ENCODE results near the gene NRGN. TPM values are rescaled to one million over a fixed set of nuclear protein-coding genes. Genes with fewer than 3 reads are reported as not detected.

The NRGN gene
- total and polyA plus RNA-seq, 2 of the 8 experiments (the other 6 are each of a cell fraction or from before 2014, with no cell fraction given) = 0.60 to 1.0 TPM

DNA sequence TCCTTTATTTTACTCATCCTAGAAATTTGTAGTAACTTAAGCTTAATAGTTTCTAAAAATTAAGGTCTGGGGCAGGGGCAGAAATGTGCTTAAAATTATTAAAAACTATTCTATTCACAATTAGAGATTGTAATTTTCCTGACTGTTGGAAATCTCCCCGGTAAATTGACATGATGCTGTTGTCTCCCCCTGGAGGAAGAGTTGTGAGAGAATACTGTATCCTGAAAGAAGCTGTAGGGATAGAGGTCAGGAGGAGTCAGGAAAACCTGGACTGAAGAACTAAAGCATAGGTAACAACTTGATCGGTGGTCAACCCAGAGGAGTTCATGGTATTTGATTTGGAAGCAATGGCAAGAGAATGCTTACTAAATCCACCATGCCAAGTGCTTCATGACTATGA, 38.5 kb downstream of the NRGN start (continued):
- TF ChIP-seq, protein P1, sequence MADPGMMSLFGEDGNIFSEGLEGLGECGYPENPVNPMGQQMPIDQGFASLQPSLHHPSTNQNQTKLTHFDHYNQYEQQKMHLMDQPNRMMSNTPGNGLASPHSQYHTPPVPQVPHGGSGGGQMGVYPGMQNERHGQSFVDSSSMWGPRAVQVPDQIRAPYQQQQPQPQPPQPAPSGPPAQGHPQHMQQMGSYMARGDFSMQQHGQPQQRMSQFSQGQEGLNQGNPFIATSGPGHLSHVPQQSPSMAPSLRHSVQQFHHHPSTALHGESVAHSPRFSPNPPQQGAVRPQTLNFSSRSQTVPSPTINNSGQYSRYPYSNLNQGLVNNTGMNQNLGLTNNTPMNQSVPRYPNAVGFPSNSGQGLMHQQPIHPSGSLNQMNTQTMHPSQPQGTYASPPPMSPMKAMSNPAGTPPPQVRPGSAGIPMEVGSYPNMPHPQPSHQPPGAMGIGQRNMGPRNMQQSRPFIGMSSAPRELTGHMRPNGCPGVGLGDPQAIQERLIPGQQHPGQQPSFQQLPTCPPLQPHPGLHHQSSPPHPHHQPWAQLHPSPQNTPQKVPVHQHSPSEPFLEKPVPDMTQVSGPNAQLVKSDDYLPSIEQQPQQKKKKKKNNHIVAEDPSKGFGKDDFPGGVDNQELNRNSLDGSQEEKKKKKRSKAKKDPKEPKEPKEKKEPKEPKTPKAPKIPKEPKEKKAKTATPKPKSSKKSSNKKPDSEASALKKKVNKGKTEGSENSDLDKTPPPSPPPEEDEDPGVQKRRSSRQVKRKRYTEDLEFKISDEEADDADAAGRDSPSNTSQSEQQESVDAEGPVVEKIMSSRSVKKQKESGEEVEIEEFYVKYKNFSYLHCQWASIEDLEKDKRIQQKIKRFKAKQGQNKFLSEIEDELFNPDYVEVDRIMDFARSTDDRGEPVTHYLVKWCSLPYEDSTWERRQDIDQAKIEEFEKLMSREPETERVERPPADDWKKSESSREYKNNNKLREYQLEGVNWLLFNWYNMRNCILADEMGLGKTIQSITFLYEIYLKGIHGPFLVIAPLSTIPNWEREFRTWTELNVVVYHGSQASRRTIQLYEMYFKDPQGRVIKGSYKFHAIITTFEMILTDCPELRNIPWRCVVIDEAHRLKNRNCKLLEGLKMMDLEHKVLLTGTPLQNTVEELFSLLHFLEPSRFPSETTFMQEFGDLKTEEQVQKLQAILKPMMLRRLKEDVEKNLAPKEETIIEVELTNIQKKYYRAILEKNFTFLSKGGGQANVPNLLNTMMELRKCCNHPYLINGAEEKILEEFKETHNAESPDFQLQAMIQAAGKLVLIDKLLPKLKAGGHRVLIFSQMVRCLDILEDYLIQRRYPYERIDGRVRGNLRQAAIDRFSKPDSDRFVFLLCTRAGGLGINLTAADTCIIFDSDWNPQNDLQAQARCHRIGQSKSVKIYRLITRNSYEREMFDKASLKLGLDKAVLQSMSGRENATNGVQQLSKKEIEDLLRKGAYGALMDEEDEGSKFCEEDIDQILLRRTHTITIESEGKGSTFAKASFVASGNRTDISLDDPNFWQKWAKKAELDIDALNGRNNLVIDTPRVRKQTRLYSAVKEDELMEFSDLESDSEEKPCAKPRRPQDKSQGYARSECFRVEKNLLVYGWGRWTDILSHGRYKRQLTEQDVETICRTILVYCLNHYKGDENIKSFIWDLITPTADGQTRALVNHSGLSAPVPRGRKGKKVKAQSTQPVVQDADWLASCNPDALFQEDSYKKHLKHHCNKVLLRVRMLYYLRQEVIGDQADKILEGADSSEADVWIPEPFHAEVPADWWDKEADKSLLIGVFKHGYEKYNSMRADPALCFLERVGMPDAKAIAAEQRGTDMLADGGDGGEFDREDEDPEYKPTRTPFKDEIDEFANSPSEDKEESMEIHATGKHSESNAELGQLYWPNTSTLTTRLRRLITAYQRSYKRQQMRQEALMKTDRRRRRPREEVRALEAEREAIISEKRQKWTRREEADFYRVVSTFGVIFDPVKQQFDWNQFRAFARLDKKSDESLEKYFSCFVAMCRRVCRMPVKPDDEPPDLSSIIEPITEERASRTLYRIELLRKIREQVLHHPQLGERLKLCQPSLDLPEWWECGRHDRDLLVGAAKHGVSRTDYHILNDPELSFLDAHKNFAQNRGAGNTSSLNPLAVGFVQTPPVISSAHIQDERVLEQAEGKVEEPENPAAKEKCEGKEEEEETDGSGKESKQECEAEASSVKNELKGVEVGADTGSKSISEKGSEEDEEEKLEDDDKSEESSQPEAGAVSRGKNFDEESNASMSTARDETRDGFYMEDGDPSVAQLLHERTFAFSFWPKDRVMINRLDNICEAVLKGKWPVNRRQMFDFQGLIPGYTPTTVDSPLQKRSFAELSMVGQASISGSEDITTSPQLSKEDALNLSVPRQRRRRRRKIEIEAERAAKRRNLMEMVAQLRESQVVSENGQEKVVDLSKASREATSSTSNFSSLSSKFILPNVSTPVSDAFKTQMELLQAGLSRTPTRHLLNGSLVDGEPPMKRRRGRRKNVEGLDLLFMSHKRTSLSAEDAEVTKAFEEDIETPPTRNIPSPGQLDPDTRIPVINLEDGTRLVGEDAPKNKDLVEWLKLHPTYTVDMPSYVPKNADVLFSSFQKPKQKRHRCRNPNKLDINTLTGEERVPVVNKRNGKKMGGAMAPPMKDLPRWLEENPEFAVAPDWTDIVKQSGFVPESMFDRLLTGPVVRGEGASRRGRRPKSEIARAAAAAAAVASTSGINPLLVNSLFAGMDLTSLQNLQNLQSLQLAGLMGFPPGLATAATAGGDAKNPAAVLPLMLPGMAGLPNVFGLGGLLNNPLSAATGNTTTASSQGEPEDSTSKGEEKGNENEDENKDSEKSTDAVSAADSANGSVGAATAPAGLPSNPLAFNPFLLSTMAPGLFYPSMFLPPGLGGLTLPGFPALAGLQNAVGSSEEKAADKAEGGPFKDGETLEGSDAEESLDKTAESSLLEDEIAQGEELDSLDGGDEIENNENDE (IDR thresholded peaks at IDR 0.05; ENCODE audit: insufficient replicate concordance, low read length) = no peak
- TF ChIP-seq, protein P2, sequence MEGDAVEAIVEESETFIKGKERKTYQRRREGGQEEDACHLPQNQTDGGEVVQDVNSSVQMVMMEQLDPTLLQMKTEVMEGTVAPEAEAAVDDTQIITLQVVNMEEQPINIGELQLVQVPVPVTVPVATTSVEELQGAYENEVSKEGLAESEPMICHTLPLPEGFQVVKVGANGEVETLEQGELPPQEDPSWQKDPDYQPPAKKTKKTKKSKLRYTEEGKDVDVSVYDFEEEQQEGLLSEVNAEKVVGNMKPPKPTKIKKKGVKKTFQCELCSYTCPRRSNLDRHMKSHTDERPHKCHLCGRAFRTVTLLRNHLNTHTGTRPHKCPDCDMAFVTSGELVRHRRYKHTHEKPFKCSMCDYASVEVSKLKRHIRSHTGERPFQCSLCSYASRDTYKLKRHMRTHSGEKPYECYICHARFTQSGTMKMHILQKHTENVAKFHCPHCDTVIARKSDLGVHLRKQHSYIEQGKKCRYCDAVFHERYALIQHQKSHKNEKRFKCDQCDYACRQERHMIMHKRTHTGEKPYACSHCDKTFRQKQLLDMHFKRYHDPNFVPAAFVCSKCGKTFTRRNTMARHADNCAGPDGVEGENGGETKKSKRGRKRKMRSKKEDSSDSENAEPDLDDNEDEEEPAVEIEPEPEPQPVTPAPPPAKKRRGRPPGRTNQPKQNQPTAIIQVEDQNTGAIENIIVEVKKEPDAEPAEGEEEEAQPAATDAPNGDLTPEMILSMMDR (IDR thresholded peaks at IDR 0.05; ENCODE audit: control extremely low read depth in 1 of 3, insufficient read depth in 1 of 3, low read depth in 1 of 3, low read length in 3 of 3) = peak in 2 of 3 experiments; percentile 44 to 63; a peak in 3 of 4 replicates
- TF ChIP-seq CTBP2 (IDR thresholded peaks at IDR 0.05; ENCODE audit: borderline replicate concordance, insufficient read depth, insufficient read length, low read length) (no peak), CBX8 (IDR thresholded peaks at IDR 0.05; ENCODE audit: borderline replicate concordance, low read depth, low read length) (no peak), CHD1 (IDR thresholded peaks at IDR 0.05; ENCODE audit: low read depth, low read length) (no peak), POLR2A (IDR thresholded peaks at IDR 0.05; ENCODE audit: control extremely low read depth in 1 of 2, low read depth in 2 of 2, low read length in 2 of 2) (no peak), SIN3A (conservative IDR thresholded peaks at IDR 0.05 in 1 of 2, IDR thresholded peaks at IDR 0.05 in 1 of 2; ENCODE audit: low read depth in 1 of 2, low read length in 2 of 2) (no peak), CBX5 (IDR thresholded peaks at IDR 0.05; ENCODE audit: low read depth, low read length) (no peak), TAF7 (optimal IDR thresholded peaks at IDR 0.05; ENCODE audit: borderline replicate concordance, low read depth, low read length) (no peak)
